Fibroblast of lung (primary cell): ENCODE results near the gene POFUT1.

Experiments
- CTCF ChIP-seq, 2 donors: IDR thresholded peaks in 1 of 2; conservative IDR thresholded peaks in 1 of 2; 1 replicate in 1 of 2; 2 replicates in 1 of 2; pipeline ENCODE4 v1.5.1; 2011 to 2012; ENCODE audit warnings: low read length in 2 of 2, control low read depth in 1 of 2, inconsistent platforms in 1 of 2, low read depth in 1 of 2, mild to moderate bottlenecking in 1 of 2
- EZH2 ChIP-seq: IDR thresholded peaks from 2 replicates; pipeline ENCODE4 v1.5.1; 2012; ENCODE audit warnings: low read length, control low read depth, mild to moderate bottlenecking; ENCODE audit errors: missing control alignments

- TF ChIP-seq CTCF (conservative IDR thresholded peaks at IDR 0.05 in 1 of 2, IDR thresholded peaks at IDR 0.05 in 1 of 2; ENCODE audit: low read depth in 1 of 2, low read length in 2 of 2) (no peak), EZH2 (no peak)
These were observed 29.7 kb downstream of the POFUT1 start for GRCh38 chr20:32237419-32237818.
